ENCODE data around the gene NELL1. TPM values are rescaled to one million over a fixed set of nuclear protein-coding genes. Genes with fewer than 3 reads are reported as not detected.

The NELL1 gene
- total and polyA plus RNA-seq, 2 experiments from 2014 or later = 8.9 to 20.1 TPM

DNA sequence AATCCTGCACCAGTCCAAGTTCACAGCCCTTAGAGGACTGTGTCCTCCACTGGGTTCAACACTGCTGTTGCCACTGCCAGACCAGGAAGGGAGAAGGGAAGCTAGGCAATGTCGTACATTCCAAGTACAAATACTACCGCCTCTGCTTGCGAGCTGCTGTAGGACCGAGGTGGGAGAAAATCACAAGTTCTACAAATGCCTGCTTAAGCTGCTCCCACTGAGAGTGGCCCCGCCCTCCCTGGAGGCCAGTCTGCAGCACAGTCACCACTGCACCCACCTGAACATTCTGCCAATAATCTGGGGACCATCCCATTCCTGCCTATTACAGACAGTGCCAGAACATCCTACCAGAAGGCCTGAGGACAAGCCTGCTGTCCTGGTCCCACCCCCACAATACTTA lies 816.0 kb downstream of the NELL1 start:
- Histone ChIP-seq H3K4me2 (no peak overlapping the region), H4K20me1 (ENCODE audit: insufficient read depth, poor library complexity, severe bottlenecking) (no peaks in the 10 kb centered on the region), H3K9me3 (ENCODE audit: low read depth) (no peaks in the 10 kb centered on the region), H3K79me2 (no peaks in the 10 kb centered on the region), H3K4me1 (ENCODE audit: insufficient read depth) (no peaks in the 10 kb centered on the region), H3K36me3 (replicated peaks; ENCODE audit: insufficient read depth, low read depth) (no peaks in the 10 kb centered on the region), H3K27ac (no peak overlapping the region), H2AFZ (no peak overlapping the region), H3K27me3 (no peaks in the 10 kb centered on the region), H3K9me2 (replicated peaks; ENCODE audit: insufficient read depth) (no peaks in the 10 kb centered on the region), H3K4me3 (no peak overlapping the region)
- no peak for DNase-seq (ENCODE audit: low spot score)
- 74% methylated on average over 5 of the region's 5 CpGs for WGBS (ENCODE audit: low lambda C conversion rate, missing lambda C conversion rate)
- TF ChIP-seq EZH2 (IDR thresholded peaks at IDR 0.05; ENCODE audit: borderline replicate concordance) (no peak), EZH2phosphoT487 (IDR thresholded peaks at IDR 0.05; ENCODE audit: low read depth, severe bottlenecking, unreplicated experiment) (no peak)
- TF ChIP-seq, protein P1, sequence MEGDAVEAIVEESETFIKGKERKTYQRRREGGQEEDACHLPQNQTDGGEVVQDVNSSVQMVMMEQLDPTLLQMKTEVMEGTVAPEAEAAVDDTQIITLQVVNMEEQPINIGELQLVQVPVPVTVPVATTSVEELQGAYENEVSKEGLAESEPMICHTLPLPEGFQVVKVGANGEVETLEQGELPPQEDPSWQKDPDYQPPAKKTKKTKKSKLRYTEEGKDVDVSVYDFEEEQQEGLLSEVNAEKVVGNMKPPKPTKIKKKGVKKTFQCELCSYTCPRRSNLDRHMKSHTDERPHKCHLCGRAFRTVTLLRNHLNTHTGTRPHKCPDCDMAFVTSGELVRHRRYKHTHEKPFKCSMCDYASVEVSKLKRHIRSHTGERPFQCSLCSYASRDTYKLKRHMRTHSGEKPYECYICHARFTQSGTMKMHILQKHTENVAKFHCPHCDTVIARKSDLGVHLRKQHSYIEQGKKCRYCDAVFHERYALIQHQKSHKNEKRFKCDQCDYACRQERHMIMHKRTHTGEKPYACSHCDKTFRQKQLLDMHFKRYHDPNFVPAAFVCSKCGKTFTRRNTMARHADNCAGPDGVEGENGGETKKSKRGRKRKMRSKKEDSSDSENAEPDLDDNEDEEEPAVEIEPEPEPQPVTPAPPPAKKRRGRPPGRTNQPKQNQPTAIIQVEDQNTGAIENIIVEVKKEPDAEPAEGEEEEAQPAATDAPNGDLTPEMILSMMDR (IDR thresholded peaks at IDR 0.05; ENCODE audit: poor library complexity) = no peak

DNA sequence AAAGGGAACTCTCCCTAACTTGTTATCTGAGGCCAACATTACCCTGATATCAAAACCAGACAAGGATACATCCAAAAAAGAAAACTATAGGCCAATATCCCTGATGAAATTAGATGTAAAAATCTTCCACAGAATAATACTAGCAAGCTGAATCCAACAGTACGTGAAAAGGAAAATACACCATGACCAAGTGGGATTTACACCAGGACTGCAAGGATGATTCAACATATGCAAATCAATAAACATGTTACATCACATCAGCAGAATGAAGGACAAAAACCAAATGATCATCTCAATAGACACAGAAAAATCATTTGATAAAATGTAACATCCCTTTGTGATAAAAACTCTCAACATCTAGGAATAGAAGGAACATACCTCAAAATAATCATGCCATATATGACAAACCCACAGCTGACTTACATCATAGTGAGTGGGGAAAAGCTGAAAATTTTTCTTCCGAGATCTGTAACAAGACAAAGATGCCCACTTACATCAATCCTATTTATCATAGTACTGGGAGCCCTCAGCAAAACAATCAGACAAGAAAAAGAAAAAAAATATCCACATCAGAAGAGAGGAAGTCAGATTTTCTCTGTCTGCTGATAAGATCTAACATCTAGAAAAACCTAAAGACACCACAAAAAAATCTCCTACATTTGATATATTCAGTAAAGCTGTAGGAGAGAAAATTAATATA lies 820.2 kb downstream of the NELL1 start:
- Histone ChIP-seq H3K27me3 (no peaks in the 10 kb centered on the region), H3K9me2 (replicated peaks; ENCODE audit: insufficient read depth) (no peaks in the 10 kb centered on the region), H3K9me3 (ENCODE audit: low read depth) (no peaks in the 10 kb centered on the region), H3K79me2 (no peaks in the 10 kb centered on the region), H3K27ac (no peak overlapping the region), H3K4me2 (no peak overlapping the region), H3K4me1 (ENCODE audit: insufficient read depth) (no peaks in the 10 kb centered on the region), H2AFZ (no peak overlapping the region), H3K36me3 (replicated peaks; ENCODE audit: insufficient read depth, low read depth) (no peaks in the 10 kb centered on the region), H4K20me1 (ENCODE audit: insufficient read depth, poor library complexity, severe bottlenecking) (no peaks in the 10 kb centered on the region), H3K4me3 (no peak overlapping the region)
- TF ChIP-seq, protein P1 (IDR thresholded peaks at IDR 0.05; ENCODE audit: poor library complexity) = no peak
- TF ChIP-seq EZH2phosphoT487 (IDR thresholded peaks at IDR 0.05; ENCODE audit: low read depth, severe bottlenecking, unreplicated experiment) = no peak
- no peak for TF ChIP-seq EZH2 (IDR thresholded peaks at IDR 0.05; ENCODE audit: borderline replicate concordance)
- 93% methylated on average over 2 of the region's 2 CpGs for WGBS (ENCODE audit: low lambda C conversion rate, missing lambda C conversion rate)
- DNase-seq (ENCODE audit: low spot score) = no peak

DNA sequence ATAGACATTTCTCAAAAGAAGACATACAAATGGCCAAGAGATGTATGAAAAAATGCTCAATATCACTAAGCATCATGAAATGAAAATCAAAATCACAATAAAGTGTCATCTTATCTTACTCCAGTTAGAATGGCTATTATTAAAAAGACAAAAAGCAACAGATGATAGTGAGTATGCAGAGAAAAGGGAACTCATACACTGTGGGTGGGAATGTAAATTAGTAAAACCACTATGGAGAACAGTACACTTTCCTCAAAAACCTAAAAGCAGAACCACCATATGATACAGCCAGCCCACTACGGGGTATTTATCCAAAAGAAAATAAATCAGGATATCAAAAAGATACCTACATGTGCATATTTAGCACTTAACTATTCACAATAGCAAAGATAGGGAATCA lies 823.5 kb downstream of the NELL1 start:
- H2AFZ ChIP-seq = no peak overlapping the region
- H3K4me3 ChIP-seq = no peak overlapping the region
- H3K4me1 ChIP-seq (ENCODE audit: insufficient read depth) = no peaks in the 10 kb centered on the region
- H3K9me2 ChIP-seq (replicated peaks; ENCODE audit: insufficient read depth) = no peaks in the 10 kb centered on the region
- WGBS (ENCODE audit: low lambda C conversion rate, missing lambda C conversion rate) = 84% methylated on average over 1 of the region's 1 CpG
- no peaks in the 10 kb centered on the region for H3K9me3 ChIP-seq (ENCODE audit: low read depth)
- H3K4me2 ChIP-seq = no peak overlapping the region
- no peak for TF ChIP-seq EZH2 (IDR thresholded peaks at IDR 0.05; ENCODE audit: borderline replicate concordance)
- H3K27ac ChIP-seq = no peak overlapping the region
- H3K79me2 ChIP-seq = no peaks in the 10 kb centered on the region
- H3K36me3 ChIP-seq (replicated peaks; ENCODE audit: insufficient read depth, low read depth) = no peaks in the 10 kb centered on the region
- no peaks in the 10 kb centered on the region for H3K27me3 ChIP-seq
- DNase-seq (ENCODE audit: low spot score) = no peak
- no peaks in the 10 kb centered on the region for H4K20me1 ChIP-seq (ENCODE audit: insufficient read depth, poor library complexity, severe bottlenecking)

DNA sequence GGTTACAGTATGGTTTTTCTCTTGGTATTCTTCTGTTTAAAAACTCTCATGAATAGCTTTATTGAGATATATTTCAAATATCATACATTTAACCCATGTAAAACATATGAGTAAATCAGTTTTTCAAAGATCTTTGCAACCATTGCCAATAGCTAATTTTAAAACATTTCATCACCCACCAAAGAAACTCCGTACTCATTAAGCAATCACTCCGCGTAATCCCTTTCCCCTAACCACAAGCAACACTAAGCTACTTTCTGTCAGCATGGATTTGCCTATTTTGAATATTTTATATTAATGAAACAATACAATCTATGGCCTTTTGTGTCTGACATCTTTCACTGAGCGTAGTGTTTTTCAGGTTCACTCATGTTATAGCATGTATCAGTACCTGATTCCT lies 825.6 kb downstream of the NELL1 start:
- Histone ChIP-seq H2AFZ (no peak overlapping the region), H3K36me3 (replicated peaks; ENCODE audit: insufficient read depth, low read depth) (no peaks in the 10 kb centered on the region), H3K4me3 (no peak overlapping the region), H3K27me3 (no peaks in the 10 kb centered on the region), H3K27ac (no peak overlapping the region), H3K9me2 (replicated peaks; ENCODE audit: insufficient read depth) (no peaks in the 10 kb centered on the region), H4K20me1 (ENCODE audit: insufficient read depth, poor library complexity, severe bottlenecking) (no peaks in the 10 kb centered on the region), H3K4me1 (ENCODE audit: insufficient read depth) (no peaks in the 10 kb centered on the region), H3K9me3 (ENCODE audit: low read depth) (no peaks in the 10 kb centered on the region), H3K4me2 (no peak overlapping the region), H3K79me2 (no peaks in the 10 kb centered on the region)
- DNase-seq (ENCODE audit: low spot score) = no peak
- 95% methylated on average over 4 of the region's 4 CpGs for WGBS (ENCODE audit: low lambda C conversion rate, missing lambda C conversion rate)
- TF ChIP-seq, protein P1 (IDR thresholded peaks at IDR 0.05; ENCODE audit: poor library complexity) = no peak
- TF ChIP-seq EZH2phosphoT487 (IDR thresholded peaks at IDR 0.05; ENCODE audit: low read depth, severe bottlenecking, unreplicated experiment) (no peak), EZH2 (IDR thresholded peaks at IDR 0.05; ENCODE audit: borderline replicate concordance) (no peak)

Data from hepatocyte (in vitro differentiated cells).